NCI-H510A (cell line): ENCODE results near the gene OR7D4.
"Not testable (repeated sequence)": the region's sequence is repeated elsewhere in the genome, so short reads cannot be mapped to it uniquely, and the experiment has no call there.

Experiments
- DNase-seq: peaks from one replicate; lab custom pipeline; 2025; lab: John Stamatoyannopoulos, UW

The OR7D4 gene

DNA sequence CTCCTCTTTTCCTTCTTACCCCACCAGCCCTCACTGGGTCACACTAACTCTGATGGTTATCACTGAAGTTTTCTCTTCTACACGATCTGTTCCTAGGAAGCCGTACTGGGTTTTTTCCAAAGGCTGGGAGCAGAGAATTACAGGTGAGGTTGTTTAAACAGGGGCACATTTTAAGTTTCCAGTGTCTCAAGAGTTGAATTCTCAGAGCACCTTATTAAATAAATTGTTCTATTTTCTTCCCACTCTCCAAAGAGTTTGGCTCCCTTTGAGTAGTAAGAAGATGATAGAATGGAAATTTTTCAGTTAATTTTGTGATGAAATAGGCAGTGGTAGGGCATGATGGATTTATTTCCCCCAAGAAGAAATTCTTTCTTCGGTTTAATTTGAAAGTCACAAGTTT, at the start of gene OR7D4:
Gene OR7D4 (minus strand): TSS at position 101 of the 400 bp plus-strand sequence. CDS start 4,752 bp downstream, outside the sequence.
- no peak for DNase-seq

DNA sequence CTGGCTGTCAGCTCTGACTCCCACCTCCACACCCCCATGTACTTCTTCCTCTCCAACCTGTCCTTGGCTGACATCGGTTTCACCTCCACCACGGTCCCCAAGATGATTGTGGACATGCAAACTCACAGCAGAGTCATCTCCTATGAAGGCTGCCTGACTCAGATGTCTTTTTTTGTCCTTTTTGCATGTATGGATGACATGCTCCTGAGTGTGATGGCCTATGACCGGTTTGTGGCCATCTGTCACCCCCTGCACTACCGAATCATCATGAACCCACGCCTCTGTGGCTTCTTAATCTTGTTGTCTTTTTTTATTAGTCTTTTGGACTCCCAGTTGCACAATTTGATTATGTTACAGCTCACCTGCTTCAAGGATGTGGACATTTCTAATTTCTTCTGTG, 31.8 kb upstream of the OR7D4 start:
- no peak for DNase-seq

DNA sequence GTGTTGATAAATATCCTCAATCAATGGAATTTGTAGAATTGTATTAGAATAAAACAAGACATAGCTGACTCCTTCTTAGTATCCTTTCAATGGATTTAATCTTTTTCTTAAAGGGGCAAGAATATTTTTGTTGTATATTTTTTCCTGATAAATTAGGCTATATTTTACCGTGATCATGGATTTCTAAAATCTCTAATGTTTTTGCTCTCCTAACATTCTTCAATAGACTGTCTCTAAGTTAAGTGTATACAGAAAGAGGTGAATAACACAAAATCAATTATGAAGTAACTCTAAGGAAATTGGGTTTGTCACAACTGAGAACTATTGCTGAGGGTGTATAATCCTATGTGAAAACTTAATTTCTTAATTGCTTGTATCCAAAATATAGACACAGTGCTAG, 31.2 kb upstream of the OR7D4 start, which contains the start of gene OR7E24:
Gene OR7E24 (plus strand): TSS at position 301 of the 400 bp plus-strand sequence. CDS start 114 bp downstream, outside the sequence.
- DNase-seq, result no peak

DNA sequence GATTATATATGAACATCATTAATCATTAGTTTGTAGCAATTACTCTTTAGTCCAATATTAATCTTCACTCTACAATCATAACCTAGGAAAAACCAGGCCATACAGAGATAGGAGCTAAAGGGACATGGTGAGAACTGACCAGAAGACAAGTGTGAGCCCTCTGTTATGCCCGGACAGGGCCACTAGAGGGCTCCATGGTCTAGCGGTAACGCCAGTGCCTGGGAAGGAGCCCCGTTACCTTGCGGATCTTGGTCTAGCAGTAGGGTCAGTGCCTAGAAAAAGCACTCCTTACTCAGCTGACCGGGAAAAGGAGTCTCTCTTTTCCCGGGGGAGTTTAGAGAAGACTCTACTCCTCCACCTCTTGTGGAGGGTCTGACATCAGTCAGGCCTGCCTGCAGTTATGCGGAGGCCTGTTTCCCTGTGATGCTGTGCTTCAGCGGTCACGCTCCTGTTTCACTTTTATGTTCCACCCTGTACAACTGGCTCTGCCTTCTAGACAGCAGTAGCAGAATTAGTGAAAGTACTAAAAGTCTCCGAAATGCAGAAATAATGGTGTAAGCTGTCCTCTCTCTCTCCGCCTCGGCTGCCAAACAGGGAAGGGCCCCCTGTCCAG, 13.8 kb downstream of the OR7D4 start:
- DNase-seq, result peak; percentile 6

DNA sequence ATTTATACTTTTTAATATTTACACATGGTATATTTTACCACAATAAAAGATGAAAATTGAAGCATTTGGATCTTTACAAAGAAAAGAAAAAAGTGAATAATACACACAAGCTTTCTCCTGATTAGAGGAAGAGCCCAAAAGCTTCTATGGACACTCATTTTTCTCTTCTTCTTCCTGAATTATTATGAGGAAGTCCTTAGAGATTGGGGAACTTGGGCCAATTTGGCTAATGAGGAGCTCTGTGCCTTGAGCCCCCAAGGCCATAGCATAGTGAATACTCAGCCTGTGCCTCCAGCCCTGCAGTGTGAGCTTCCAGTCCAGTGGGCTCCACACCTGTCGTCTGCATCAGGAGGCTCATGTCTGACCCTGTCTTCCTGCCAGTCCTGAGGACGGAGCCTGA, 21.3 kb downstream of the OR7D4 start:
- not testable (repeated sequence) for DNase-seq

DNA sequence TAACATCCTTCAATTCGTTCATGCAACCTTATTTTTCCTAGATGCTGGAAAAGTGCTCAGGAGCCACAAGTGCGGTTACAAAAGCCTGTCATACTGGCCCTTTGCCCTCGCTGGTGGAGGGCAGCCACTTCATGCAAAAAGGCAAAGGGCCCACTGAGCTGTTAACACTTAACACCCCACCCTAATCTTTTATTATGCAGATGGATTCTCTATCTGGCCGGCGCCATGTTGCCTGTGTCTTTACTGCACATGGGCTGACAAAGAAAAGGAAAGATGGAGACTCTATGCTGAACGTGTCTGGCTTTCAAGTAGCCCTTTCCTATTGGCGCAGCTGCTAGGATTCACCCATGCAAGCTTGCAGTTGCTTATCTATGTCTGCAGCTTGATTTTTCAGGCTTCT, 29.9 kb downstream of the OR7D4 start:
- DNase-seq, result no peak

DNA sequence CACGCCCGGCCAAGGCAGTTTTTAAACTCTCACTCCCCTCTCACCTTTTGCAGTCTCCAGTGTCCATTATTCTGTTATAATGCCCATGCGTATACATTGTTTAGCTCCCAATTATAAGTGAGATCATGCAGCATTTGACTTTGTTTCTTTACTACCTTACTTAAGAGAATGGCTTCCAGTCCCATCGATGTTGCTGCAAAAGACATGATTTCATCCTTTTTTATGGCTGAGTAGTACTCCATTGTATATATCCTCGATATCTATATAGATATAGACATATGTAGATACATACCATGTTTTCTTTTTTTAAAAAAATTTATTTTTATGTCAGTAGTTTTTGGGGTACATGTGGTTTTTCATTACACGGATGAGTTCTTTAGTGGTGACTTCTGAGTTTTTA, 32.2 kb downstream of the OR7D4 start:
- no peak for DNase-seq

DNA sequence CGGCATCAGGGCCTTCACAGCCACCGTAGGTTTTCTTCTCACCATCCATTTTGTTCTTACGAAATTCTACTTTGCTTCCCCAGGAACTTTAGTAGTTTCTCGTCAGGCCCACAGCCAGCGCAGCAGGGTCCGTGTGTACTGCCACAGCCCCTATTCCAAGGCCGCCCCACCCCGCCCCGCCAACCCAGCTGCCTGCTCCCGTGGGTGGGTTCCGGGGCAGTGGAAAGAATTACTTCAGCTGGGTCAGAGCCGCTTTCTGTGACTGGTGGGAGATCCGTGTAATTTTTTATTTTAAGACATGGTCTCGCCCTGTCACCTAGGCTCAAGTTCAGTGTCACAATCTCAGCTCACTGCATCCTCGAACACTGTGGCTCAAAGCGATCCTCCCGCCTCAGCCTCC, 36.4 kb downstream of the OR7D4 start:
- no peak for DNase-seq

DNA sequence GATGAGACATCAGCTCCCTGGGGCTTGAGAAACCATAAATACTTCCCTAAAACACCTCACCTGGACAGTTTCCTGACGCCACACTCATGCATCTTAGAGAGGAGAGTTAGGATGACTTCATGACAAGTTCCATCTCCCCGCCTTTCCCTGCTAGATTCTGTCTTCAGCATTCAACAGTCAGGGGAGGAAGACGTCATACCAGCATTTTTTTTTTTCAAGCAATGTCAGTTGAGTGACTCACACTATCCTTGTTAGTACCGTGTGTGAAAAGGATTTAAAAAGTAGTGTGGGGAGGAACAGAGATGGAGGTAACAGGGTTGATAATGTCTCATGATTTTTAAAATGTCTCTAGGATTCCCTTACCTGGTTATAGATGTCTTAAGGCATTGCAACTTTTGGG, 40.5 kb downstream of the OR7D4 start, which contains the start of gene OR7D2:
Gene OR7D2 (plus strand): TSS at position 79 of the 400 bp plus-strand sequence. CDS start 6,803 bp downstream, outside the sequence.
- no peak for DNase-seq

DNA sequence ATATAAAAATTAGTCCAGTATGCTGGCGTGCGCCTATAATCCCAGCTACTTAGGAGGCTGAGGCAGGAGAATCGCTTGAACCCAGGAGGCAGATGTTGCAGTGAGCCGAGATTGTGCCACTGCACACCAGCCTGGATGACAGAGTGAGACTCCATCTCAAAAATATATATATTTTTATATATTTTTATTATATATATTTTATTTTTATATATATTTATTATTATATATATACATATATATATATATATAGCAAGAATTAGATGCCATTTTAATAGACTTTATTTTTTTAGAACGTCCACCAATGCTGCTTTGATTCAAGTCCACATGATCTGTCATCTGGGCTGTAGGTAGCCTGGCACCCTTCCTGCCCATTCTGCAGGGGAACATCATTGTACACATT, 44.1 kb downstream of the OR7D4 start:
- DNase-seq, result no peak

DNA sequence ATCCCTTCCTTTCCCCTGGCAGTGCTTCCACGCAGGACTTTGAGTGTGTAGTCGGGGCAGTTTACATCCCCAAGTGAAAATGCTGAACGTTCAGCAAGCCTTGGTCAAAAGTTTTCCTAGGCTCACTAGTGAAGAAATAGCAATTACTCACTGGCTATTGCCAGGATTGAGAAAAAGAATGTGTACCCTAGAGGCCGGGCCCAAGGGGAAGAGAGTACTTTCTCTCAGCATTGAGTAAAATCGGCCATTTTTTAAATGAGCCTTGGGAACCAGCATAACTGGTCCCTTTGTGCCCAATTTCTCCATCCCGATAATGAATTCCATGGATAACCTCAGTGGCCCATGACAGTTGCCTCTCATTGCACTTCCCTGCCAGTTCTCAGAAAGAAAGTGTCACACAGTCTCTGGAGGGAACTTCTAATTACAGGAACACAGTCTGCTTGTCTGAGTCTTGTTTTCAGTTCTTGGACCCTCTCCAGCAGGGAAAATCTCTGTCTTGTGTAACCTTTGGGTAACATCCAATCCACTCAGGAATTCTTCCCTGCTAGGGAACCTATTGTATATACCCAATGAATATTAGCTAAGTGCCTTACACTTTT, 47.9 kb downstream of the OR7D4 start:
- DNase-seq, result no peak

DNA sequence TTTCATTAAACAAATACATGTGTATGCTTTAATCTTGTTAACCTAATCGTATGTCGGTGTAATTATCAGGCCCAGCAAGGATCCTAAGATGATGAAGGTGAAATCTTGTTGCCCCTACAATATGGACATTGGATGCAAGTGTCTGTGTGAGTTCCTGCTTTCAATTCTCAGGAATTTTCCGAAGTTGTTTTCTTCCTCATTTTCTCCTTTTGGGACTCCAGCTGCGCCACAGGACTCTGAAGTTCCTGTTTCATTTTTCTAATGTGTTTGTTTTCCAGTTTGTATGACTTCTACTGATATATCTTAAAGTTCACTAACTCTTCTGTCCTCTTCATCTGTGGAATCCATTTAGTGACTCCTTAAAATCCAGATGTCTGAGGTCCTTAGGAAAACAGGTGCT, 52.5 kb downstream of the OR7D4 start:
- no peak for DNase-seq

DNA sequence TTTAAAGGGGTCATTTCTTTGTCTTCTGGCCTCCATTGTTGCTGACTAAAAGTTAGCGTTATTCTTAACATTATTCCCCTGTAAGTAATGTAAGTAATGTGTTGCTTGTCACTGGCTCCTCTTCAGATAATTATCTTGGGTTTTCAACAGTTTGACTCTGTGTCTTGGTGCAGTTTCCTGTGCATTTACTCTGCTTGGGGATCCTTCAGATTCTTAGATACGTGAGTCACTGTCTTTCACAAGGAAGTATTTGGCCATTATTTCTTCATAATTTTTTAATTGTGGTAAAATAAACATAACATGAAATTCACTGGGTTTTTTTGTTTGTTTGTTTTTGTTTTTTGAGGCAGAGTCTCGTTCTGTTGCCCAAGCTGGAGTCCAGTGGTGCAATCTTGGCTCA, 54.1 kb downstream of the OR7D4 start:
- DNase-seq, result no peak

DNA sequence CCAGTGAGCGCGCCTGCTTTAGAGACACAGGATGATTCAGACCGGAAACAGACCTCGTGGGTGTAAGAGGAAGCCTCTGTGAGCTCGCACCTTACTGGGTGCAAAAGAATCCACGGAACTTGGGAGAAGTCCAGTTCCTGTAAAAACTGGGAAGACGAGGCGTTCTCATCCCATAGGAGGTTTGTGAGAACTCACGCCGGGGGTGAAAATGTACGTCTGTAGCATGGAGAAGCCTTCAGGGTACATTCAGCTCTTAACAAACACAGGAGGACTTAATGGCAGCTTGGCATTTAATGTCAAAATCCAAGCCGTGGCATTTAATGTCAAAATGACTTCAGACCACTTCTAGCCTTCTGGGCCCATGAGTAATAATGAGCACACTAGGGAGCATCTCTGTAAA, 58.0 kb downstream of the OR7D4 start:
- no peak for DNase-seq
